Measurements from ENCODE around the gene TFB1M.

Gene TFB1M

DNA sequence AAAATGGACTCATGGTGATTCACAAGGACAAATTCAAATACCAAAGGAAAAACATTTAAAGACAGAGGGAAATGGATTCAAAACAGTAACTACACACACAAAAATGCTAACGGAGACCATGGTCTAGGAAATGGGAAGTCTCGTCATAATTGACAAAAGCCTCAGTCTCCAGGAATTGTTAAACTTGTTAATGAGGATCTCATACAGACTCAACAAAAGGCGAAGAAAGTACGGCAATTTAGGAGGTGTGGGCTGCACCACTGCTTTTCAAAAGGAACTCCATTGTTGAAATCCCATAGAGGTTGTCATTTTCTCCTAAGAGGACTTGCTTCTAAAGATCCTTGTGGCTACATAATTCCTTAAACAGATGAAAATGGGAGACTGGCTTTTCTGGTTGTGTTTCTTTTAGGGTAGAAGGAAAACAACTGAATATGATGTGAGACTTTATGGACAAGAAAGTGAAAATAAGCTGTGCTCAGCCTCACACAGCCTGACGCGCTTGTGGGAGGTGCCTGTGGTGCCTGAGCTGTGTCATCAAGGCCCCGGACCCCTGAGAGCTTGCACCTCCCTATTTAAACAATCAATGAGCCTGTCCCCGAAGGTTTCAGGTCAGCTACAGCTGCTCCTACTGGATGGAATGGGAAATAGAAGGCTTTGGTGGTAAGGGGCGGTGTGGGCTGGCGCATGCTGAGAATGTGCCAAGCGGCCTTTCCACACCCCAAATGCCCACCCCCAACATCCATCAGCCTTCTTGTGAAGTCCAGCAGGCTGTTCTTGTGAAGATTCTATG lies 53.0 kb downstream of the TFB1M start:
- DNase-seq: no peak

DNA sequence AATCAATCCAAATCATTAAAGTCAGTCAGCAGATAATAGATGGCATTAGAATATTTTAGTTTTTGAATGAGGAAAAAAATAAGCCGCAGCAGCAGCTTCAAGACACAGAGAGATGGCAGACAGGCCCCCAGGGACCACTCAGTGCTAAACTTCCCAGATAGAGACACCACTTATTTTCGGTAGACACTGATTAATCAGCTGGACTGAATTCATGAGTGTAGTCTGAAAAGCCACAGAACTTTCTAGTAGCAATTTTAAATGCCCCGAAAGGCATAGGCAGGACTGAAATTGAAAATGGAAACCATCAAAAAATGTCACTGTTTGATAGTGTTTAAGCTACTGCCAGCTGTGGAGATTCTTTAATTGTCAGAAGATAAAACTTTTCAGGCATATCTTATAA lies 53.6 kb downstream of the TFB1M start:
- no peak for DNase-seq

DNA sequence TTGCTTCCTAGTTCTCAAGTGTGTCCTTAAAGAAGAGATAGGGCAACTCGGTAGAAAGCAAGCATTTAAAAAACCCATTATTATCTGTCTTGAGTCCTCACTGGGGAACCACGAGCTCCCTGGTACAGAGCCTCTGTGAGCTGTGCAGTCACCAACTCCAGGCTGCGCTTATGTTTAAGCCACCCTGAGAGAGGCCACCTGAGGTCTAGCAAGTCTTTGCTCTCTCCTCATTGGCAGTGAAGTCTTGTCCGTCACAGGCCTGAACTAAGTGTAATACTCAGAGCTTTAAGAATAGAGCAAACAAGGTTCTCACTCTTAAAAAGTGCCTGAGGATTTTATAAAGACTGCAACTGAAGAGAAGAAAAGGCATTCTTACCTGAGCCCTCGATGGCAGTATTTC lies 54.4 kb downstream of the TFB1M start:
- no peak for DNase-seq

DNA sequence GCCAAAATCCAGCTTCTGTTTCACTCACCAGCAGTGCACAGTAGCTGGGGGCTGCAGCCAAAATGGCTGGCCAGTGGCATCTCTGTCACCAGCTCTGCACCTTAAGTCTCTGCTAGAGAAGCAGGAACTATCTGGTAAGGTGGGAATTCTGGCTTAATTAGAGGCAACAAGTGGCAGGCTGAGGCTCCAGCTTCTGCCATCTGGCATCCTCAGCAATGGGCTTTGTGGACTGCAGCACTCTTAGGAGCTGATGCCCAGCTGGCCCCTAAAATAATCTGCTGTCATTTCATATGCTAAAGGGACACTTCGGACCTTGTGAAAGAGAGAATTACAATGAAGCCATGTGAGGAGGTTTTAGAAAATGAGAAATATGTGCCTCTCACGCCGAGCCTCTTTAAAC lies 55.1 kb downstream of the TFB1M start:
- DNase-seq: no peak

DNA sequence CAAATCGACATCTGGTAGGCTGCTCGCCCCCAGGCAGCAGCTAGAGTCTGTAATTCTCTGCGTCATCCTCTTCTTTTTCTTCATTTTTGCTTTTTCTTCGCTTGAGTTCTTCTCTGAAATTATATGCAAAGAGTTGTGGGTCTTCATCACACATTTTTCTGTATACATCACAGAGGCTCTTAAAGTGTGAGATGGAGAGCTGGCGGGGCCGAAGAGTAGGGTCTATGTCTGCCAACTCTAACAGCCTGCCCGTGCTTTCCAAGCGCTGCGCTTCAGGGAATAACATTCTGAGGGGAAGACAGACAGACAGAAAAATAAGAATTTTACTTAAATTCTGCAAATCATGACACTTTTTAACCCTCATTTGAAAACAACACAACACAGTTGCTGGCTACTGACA lies 56.5 kb downstream of the TFB1M start:
- no peak for DNase-seq

DNA sequence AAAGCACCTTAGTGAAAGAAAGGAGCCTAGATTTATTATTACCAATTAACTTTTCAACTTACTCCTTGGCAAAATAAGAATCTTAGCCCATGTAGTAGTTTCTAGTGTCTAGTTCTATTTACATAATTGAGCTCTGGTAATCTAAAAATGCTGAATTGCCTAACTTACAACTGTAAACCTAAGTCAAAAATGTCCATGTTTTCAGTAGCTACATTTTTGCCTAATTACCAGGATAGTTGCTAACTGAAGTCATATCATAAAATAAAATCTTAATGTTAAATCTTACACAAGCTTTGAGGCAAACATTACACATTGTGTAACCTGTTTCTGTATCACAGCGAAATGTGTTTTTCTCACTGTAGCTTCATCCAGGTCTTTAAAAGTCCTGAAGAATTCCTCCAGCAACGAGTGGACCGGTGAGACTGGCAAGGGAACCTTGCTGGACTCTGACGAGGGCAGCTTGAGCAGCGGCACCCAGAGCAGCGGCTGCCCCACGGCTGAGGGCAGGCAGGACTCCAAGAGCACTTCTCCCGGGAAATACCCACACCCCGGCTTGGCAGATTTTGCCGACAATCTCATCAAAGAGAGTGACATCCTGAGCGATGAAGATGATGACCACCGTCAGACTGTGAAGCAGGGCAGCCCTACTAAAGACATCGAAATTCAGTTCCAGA lies 58.0 kb downstream of the TFB1M start:
- no peak for DNase-seq

DNA sequence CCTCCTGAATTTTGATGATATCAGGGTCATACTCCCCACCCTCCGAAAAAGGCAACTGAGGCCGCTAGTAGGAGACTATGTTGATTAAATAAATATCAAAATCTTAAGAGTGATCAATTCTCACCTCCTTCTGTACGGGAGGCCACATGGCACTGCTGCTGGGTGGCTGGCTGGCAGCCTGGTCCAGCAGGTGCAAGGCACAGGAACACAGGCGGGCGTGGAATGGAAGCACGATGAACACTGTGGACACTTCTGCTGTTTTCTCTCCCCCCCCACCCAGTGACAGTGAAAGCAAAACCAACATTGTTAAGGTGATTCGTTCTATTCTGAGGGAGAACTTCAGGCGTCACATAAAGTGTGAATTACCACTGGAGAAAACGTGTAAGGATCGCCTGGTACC lies 60.1 kb downstream of the TFB1M start:
- no peak for DNase-seq

DNA sequence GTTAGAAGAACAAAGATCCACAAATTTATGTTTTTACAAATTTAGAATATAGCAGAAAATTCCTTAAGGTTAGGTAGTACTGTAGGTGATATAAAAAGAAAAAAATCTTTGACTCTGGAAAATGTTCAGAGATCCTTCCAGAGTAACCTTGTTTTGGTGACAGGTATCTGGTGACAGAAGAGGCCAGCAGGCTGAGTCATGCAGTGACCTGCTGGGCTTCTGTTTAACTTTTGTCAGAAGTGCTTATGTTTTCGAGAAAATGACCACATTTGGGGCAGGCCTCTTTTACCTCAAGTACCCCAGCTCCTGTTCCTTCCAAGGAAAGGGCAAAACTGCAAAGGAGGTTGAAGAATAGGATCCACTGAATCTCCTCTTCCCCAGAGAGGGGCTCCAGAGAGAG lies 60.9 kb downstream of the TFB1M start:
- no peak for DNase-seq

DNA sequence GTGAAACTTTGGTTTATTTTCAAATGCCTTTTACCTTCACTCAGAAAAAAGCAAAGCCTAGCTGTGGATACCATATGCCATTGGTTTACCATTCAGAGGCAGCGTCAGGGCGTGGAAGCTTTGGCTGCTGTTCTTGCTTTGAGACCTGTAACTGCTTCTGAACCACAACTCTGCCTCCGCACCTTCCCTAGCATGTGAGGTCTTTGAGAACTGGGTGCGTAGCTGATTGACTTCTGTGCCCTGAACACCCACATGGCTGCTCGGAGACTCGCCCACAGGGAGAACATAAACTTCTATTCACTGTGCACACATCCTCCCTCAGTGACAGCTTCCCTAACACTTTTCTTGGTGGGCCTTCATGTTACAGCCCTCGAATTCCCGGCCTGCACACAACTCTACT lies 61.7 kb downstream of the TFB1M start:
- no peak for DNase-seq

DNA sequence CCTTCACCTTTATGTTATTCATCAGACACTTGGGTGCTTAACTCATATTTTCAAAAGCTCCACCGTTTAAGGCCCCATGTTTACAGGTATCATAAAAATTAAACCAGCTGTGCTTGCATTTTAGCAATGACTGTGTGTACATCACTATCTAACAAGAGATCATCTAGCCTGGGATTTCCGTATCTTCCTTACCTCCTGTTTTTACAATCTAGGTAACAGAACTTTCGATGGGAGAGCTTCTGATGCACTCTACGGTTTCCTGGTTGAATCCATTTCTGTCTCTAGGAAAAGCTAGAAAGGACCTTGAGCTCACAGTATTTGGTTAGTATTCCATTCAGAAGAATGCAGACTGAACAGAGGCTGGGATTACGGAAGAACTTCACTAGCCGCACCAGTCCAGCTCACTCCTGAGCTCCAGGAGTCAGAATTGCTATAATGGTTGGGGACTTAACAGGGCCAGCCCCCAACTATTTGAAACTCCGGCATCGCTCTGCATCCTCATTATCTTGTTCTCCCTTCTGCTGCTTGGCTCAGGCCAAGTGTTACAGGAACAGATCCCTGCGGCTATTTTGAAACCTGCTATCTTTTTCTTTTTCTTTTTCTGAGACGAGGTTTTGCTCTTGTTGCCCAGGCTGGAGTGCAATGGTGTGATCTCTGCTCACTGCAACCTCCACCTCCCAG lies 63.4 kb downstream of the TFB1M start:
- no peak for DNase-seq

DNA sequence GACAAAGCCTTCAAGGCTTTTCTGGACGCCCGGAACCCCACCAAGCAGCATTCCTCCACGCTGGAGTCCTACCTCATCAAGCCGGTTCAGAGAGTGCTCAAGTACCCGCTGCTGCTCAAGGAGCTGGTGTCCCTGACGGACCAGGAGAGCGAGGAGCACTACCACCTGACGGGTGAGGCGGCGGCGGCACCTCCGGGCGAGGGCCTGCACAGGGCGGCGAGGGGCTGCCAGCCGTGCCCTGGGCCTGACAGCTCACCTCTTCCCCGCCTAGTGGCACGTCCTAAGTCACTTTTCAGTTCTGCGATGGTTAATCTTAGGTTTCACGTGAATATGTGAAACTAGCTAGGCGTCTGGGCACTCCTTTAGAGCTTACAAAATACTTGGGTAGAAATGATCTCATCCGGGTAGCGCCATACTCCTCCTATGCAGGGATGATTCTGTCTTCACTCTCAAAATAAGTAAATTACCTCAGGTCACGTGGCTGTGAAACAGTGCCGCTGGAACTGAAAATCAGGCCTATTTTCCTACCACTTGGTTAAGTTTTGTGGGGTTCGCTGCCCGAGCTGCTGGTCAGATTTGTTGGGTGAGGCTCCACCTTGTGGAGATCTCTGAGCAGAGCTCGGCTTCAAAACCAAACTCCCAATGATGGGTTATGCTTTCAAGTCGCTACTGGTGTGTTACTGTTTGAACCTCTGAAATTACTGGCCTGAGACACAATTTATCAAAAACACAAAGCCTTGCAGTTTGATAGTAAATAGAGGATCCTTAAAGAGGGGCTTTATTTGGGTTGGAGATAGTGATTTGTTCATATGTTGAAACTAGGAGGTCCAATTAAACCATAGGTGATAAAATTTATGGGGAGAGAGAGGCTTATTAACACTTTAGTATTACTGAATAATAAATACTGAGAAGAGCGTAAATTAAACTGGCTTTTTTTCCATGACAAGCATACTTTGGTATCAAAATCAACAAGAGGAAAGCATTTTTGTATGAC lies 66.0 kb downstream of the TFB1M start:
- no peak for DNase-seq

DNA sequence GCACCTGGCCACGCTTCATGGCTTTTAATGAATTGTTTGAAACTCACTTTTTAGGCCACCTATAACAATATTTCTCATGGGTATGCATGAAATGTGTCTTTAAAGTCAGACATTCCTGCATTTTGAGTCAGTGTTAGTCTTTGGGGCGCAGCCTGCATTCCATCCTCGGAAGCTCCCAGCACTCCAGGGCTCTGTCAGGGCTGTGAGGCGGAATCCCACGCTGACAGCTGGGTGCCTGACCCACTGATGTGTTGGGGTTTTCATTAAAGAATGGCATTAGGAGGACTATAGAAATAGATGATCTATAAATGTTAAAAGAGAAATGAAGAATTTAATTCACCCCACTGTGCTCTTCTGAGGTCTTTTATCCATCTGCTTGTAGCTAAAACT lies 66.7 kb downstream of the TFB1M start:
- no peak for DNase-seq

DNA sequence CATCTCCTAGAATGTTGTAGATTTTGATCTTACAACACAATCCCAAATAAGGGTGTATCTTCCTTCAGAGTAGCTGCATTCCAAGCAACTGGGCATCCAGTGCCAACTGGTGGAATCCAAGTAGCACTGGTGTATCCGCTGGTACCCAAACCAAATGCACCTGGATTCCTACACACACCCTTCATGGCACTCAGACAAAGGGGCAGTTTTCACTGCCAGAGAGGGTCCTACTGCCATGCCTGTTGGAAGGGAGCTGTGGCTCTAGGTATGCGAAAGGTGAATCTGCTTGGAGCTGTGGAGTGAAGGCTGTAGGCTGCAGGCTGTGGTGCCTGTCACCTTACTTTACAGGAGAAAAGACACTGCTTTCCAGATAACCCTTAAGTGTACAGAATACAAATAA lies 67.5 kb downstream of the TFB1M start:
- DNase-seq: no peak

DNA sequence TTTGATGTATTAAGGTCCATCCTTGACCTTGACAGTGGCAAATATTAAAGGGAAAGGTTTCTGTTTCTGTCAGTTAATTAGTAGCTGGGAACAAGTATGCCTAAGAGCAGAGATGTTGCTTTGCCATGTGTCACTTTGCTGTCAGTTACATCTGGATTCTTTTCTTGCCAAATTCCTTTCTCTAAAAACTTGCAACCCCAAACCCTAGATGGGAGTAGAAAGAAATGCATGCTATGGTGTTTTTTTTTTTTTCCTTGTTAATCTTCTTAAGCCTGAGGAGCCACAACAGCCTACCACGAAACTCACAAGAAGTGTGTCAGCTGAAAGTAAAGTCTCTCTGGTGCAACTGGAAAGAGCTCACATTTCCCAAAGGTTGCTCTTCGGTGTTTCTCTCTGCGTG lies 68.5 kb downstream of the TFB1M start:
- DNase-seq: no peak

DNA sequence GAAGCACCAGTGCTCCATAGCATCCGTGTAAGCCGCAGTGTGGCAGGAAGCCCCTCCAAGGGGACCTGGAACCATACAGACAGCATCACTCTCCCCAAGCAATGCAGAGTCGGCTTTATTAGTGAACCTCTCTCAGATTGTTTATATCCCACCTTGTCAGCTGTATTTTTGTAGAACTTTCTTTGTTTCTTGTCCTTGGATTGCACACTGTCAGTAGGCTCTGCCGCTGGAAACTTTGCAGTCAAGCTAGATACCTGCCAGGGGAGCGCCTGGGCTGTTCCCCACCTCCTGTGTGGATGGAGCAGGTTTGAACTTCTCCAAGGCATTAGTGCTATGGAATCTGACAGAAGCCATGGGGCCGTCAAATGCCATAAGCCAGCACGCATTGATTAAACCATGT lies 69.1 kb downstream of the TFB1M start:
- DNase-seq: no peak

DNA sequence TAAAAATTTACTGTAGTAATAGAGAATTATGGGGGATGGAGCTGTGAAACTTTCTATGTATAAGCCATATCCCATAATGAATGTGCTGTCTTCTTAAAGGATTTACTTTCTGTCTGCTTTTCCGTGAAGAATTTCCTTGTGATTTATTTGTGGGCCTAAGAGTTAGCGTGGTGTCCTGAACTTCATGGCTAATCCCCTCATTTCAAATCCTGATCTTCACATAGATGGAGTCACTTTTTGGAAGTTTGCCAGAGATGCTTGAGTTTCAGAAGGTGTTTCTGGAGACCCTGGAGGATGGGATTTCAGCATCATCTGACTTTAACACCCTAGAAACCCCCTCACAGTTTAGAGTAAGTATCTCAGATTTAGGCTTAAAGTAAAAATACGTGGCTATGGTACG lies 69.8 kb downstream of the TFB1M start:
- peak; percentile 7 for DNase-seq

DNA sequence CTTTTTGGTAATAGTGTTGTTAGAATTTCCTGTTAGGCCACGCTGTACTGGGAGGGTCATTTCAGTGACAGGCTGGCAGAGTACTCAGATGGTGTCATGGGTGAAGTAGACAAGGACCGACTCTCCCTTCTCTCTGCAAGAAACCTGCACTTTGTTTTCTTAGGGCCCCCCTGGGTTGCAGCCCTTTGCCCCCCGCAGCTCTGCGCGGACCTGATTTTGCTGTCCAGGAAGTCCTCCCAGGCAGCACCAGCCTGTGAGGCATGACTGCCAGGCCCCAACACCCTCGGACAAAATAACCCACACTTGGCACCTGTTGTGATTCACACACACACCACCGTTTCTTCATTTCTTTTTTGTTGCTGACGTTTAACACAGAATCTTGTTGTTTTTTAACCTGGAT lies 72.3 kb downstream of the TFB1M start:
- DNase-seq: no peak

DNA sequence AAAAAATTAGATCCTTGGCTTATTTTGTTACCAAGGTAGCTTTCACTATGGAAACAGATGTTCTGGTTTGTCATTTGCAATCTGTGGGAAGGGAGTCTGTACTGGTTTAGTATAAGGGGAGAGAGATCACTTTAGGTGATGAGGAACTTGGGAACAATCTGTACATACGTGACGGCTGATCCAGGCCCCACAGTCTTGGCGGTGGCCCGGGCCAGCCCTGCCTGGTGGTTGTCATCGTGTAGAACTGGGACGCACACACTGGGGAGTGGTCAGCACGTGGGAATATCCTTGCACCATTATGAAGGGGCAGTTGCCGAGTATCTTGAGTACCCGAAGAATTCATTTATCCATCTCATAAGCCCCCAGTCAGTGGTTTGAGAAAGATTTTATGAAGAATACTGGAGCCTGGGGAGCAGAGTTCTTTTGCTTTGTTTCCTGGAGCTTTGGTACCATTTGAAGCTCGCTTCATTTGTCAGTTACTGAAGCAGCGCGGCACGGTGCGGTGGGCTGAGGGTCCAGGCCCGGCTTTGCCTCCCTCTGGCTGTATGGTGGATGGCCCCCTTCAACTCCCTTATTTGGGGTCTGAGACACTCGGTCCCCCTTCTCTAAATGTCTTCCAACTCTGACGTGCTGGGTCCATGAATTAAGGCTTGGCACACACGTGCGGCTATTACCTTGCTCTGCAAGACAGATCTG lies 73.2 kb downstream of the TFB1M start:
- peak; percentile 59 for DNase-seq

DNA sequence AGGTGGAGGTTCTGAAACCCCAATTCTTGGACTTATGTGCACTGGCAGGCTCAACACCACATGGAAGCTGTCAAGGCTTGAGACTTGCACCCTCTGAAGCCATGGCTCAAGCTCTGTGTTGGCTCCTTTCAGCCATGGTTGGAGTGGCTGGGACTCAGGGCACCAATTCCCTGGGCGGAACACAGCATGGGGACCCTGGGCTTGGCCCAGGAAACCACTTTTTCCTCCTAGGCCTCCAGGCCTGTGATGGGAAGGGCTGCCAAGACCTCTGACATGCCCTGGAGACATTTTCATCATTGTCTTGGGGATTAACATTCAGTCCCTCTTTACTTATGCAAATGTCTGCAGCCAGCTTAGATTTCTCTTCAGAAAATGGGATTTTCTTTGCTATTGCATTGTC lies 76.7 kb downstream of the TFB1M start:
- no peak for DNase-seq

DNA sequence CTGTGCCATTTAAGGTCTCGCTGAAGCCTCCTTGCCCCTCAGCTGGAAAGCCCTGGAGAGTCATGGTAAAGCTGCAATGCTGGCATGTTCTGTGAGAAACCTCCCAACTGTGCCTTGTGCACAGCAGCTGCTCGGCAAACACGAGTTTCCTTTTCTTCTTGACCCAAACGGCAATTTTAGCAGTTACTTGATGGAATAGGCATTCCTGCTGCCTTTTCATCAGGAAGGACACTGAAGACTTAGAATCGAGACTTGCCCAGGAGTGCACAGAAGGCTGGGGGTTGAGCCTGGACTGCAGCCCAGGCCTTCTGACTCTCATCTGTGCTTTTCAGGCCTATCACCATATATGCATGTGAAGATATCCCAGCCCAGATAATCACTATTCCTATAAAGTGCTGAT lies 79.2 kb downstream of the TFB1M start:
- no peak for DNase-seq

DNA sequence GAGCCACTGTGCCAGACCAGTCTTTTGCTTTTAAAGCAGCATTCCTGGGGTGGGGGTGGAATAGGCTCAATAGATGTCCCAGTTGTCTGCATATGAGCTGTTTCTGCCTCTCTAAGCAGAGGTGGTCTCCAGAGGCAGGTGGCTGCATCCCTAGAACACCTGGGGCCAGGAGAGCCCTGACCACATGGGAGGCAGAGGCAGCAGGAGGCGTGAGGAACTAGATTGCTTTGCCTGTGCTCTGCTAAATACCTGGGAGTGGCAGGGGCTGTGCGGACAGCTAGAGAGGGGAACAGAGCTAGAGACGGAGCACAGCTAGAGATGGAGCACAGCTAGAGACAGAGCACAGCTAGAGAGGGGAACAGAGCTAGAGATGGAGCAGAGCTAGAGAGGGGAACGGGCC lies 79.6 kb downstream of the TFB1M start:
- no peak for DNase-seq

DNA sequence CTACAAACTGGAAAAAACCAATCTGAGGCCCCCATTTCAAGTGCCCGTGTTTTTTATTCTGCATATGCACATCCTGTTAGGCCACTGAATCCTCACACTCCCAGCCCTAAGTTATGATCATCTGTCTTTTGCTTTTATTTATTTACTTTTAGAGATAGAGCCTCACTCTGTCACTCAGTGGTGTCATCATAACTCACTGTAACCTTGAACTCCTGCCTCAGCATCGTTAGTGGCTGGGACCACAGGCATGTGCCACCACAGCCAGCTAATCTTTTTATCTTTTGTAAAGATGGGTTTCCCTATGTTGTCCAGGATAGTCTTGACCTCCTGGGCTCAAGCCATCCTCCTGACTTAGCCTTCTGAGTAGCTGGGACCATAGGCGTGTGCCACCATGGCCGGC lies 80.1 kb downstream of the TFB1M start:
- no peak for DNase-seq

Measured in NCI-H2171 treated with DMSO at 0.1 percent for 48 hours (cell line).